Activated CD8-positive, alpha-beta memory T cell treated with anti-CD3 and anti-CD28 coated beads for 24 hours (primary cell): ENCODE data around the gene GSTM2.
A peak's percentile ranks its signal among the peaks of the same experiment; 100 is the strongest.

Experiments used
- DNase-seq: peaks from one replicate; pipeline ENCODE4 v3.0.0-alpha.2; 2020

Gene GSTM2

DNA sequence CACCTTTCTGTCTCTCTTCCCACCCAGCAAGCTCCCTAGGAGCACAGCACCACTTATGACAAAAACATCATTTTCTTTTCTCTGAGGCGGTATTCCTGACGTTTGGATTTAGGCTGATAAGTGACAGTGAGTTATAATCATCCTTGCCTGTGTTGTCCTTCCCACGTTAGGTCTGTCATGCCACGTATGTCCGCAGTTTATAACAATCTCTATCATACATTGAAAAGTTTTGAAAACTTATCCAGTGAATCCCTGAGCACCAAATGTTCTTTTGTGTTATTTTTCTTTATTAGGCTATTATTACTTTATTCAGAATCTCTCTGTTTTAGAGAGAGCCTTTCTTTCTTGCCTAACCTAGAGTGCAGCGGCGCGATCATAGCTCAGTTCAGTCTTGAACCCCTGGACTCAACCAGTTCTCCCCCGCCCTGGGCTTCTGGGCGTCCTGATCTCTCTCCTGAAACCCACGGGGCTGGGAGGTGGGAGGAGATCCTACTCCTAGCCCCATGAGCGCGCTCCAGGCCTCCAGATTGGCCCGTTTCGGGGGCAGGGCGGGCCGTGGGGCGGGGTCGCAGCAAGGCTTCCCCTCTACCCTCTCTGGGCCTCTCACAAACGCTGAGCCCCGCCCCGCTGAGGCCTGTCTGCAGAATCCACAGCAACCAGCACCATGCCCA is at the start of gene GSTM2:
Gene GSTM2, plus strand, starts transcription at position 606 of the 671 bp plus-strand sequence. Its CDS starts 59 bp downstream, at position 665.
- peak; percentile 90 for DNase-seq

DNA sequence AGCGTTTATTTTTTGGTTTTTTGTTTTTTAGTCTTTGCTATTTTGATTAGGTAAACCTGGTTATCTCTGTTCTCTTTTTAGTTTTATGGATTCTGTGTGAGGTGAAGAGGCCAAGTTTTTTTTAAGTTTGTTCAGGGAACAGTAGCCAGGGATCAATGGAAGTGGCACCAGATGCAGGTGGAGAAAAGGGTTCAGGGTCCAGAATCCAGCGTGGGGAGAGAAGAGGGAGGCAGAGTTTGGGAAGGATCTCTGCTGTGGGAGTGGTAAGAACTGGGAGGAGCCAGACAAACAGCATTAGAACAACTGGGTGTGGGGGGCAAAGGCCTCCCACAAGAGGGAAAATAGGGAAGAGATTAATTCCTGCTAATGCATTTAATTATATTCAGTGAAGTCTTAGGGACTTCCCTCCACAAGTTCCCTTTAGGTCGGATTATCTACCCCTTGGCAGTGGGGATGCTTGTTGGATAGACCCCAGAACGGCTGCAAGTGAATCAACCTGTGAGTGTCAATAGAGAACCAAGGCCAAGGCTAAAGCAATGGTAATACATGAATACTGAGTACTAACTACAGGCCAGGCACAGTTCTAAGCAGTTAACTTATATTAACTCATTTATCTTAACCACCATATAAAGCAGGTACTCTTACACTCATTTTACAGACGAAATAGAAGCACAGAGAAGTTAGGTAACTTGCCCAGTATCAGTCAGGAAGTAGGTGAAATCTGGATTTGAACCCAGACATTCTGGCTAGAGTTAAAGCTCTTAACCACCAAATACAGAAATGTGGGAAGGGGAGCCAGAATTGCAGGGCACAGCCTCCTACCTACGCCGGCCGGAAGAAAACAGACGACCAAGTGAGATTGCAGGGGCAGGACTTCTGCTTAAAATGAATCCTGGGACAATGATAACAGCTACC is 48.9 kb upstream of the GSTM2 start:
- no peak for DNase-seq

DNA sequence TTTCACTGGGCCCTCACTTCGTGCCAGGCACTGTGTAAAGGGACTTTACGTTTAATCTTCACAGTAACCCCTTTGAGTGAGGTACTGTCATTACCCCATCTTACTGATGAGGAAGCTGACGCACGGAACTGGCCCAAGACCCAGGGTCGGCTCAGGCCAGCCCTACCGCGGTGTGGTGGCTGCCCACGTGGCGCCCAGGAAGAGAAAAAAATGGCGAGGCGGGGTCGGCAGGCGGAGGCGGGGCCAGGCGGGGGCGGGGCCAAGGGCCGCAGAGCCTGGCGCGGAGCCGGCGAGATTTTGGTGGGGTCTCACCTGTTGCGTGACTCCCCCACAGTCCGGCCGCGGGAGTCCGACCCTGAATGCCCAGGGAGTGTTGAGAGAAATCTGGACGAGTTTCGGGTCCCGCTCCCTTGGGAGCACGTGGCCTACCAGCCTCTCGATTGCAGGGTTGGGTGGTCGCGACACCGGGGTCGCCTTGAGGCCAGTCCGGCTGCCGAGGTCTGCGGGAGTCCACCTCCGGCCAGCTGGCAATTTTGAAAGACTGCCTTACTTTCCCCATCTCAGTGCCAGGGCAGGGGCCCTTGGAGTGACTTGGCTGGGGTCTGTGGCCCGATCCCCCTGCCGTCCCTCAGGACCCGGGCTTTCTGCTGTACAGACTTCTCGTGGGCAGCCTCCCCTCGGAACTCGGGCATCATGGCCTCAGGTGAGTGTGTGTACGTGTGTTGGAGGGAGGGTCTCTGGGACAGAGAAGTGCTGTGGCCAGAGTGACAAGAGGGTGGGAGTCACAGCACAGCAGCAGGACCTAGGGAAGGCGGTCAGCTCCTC is 48.1 kb upstream of the GSTM2 start, which contains the start of the genes AMPD2 and GNAT2:
Gene AMPD2, plus strand, starts transcription at position 262 of the 825 bp plus-strand sequence. CDS start 1,339 bp downstream, outside the sequence.
Gene GNAT2, minus strand, starts transcription at position 41 of the 825 bp plus-strand sequence. CDS start 6,746 bp downstream, outside the sequence.
- DNase-seq: peak; percentile 90

DNA sequence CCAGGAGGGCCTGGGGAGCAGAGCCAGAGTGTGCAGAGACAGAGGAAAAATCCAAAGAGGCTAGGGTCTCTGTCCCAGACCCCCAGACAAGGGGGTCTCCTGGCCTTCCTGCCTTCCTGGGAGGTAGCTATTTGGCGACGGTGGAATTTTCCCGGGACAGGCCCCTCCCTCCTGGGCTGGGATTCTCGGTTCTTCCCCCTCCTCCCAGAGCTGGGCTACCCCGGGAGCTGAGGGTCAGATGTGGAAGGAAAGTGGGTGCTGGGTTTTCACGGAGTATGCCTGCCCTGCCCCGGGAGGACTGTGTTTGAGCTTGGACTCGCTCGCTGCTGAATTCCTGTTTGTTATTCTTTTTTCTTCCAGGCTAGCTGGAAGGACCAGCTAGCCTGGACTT is 47.5 kb upstream of the GSTM2 start:
- no peak for DNase-seq

GRCh38 chr1:109620841-109621286 is 47.0 kb upstream of the GSTM2 start:
- peak; percentile 97 for DNase-seq

DNA sequence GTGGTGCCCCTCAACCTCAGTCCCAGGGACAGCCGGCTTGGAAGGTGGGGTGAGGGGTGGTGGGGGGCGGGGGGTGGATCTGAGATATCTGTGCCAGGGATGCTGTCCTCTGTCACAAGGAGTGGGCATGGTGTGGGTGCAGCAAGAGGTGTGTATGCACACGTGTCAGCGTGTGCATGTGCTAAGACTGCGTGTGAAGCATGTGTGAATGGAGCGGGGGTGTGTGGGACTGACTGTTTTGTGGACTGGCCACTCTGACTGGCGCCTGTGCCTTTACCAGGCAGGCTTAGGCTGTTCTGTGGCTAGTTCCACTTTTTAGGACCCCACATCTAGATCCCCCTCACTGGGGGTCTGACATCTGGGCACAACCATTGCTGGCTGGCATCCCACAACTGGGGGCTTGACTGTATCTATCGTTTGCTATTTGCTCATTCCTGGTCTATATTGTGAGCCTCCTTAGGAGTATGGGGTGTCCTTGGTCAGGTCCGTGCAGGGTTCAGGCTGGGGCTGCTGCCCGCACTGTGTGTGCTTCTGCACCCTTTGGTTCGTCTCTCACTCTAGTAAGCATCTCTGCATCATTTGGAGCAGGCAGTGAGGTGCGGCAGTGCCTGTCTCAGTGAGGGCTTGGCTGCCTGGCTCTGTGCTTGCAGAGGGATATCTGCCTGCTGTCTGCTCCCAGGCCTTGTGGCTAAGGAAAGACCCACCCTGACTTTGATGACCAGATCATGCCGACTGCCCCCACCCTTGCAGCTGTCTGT is 46.3 kb upstream of the GSTM2 start:
- DNase-seq: peak; percentile 60

- no peak for DNase-seq
Measured at GRCh38 chr1:109622137-109622892, 45.5 kb upstream of the GSTM2 start.

DNA sequence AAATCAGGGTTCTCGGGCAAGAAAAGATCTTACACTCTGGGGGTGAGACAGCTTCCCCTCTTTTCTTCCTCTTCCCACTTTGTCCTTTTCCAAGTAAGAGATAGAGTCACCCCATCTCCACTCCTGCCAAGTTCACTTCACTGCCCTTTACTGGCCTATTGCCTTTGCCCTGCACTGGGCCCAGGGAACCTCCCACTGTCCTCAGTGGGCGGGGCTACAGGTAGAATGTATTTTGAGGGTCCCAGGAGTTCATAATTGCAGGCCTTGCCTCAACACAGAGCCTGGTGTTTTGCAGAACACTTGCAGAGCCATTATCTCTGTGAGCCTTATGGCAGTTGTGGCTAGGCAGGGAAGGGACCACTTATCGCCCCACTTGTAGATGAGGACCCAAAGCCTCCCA is 45.0 kb upstream of the GSTM2 start:
- DNase-seq: no peak

DNA sequence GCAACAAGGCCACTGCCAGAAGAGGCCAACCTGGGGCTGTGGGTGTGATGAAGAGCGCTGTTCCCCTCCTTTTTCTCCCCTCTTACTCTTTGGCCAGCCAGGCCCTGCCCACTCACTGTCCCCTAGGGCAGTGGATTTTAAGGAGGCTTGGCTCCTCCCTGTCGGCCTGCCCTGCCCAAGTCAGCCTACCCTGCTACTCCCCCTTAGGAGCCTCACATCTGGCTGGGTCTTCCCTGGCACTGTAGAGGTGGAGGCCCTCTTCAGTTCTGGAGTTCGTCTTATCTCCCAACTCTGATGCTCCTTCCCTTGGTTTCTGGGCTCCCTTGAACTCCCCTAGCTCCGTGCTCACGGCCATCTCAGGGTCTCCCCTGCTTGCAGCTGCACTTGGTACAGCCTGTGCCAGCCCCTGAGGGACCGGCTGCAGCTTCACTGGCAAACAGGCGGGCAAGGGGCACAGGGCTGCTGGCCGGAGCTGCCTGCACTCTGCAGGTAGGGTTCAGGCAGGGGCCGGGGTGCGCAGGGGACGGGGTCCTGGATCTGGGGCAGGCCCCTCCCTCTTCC is 44.2 kb upstream of the GSTM2 start:
- no peak for DNase-seq

DNA sequence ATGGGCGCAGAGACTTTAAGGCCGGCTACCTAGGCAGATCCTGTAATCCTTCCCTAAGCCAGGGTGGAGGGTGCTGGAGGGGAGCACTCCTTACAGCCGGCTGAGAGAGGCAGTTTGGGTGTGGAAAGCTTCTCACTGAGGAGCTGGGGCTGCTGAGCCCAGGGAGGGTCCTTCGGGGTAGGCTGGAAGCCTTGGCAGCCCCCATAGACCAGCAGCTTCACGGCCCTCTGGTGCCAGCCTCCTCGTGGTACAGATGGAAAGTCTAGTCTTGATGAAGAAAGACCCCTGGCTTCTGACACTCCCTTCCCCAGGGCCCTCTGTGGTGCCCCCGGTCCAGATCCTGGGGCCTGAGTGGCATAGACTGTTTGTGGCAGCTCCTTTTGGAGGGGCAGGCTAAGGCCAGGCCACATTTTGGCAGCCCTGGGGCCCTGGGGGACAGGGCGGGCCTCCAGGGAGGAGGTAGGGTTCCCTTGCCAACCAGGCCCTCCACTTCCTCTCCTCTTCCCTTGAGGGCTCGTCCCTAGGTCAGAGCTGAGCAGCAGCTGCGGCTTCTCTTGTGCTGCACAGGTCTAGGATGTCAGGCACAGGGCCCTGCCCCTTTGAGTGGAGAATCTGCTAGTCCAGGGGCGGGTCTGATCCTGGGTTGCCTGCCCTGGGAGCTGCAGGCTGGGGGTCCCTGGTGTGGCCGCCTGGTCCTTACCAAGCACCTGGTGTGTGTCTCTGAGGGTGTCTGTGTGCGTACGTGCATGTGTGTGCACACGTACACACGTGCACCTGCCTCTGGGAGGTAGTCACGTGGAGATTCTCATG is 43.5 kb upstream of the GSTM2 start:
- peak; percentile 58 for DNase-seq

- DNase-seq: no peak
Measured at GRCh38 chr1:109625176-109625575, 42.7 kb upstream of the GSTM2 start.

DNA sequence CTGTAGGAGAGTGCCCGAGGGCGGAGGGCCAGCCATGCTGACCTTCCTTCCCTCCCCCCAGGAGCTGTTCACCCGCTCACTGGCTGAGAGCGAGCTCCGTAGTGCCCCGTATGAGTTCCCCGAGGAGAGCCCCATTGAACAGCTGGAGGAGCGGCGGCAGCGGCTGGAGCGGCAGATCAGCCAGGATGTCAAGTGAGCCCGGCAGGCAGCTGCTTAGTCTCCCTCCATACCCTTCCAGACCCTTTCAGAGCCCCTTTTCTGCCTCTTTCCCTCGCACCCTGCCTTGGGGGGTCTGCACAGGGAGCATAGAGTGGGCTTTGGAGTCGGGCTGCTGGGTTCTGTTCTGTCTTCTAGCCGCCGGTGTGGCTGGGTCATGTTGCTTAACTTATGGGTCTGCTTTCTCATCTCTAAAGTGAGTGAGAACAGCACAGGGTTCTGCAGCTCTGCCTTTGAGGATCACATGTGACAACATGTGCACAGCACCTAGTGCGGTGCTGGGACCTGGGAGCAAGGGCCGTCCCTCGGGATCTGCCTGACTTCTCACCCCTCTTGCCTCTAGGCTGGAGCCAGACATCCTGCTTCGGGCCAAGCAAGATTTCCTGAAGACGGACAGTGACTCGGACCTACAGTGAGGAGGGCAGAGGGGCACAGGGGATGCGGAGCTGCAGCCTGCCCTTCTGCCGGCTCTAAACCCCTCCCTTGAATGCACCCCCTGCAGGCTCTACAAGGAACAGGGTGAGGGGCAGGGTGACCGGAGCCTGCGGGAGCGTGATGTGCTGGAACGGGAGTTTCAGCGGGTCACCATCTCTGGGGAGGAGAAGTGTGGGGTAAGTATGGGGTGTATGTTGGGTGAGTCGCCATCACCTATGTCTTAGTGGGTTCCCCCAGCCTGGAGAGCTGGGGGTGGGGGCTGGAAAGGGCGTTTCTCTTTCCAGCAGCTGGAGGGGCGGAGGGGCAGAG is 42.0 kb upstream of the GSTM2 start:
- no peak for DNase-seq

DNA sequence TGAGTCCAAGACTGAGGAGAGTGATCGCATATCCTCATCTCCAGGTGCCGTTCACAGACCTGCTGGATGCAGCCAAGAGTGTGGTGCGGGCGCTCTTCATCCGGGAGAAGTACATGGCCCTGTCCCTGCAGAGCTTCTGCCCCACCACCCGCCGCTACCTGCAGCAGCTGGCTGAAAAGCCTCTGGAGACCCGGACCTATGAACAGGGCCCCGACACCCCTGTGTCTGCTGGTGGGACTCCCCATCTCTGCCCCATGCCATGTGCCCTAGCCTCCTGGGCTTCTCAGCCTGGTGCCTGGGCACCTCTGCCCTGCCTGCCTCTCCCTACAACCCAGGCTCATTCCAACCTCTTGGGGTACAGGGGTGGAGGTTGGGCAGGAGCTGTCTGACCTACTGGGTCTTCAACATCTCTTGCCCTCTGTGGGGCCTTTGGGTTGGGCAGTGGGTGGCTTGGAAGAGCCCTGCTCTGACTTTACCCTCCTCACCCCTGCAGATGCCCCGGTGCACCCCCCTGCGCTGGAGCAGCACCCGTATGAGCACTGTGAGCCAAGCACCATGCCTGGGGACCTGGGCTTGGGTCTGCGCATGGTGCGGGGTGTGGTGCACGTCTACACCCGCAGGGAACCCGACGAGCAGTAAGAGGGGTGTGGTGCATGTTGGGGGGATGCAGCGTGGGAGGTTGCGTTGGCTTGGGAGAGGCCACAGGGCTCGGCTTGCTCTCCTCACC is 41.0 kb upstream of the GSTM2 start:
- no peak for DNase-seq

DNA sequence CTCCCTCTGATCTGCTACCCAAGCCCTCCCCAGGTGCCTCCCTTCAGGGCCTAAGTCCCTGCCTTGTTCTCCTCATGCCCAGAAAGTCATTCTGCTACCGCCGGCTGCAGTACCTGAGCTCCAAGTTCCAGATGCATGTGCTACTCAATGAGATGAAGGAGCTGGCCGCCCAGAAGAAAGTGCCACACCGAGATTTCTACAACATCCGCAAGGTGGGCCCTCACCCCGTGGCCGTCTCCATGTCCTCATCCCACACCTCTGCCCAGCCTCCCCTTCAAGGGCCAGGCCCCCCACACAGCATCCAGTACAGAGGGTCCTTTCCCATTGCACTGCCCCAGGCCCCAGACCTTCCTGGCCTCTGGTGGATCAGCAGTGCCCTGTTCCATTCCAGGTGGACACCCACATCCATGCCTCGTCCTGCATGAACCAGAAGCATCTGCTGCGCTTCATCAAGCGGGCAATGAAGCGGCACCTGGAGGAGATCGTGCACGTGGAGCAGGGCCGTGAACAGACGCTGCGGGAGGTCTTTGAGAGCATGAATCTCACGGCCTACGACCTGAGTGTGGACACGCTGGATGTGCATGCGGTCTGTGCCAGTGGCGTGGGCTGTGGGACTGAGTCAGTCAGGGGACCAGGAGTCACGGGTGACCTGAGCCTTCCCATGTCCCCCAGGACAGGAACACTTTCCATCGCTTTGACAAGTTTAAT is 40.0 kb upstream of the GSTM2 start:
- DNase-seq: no peak

DNA sequence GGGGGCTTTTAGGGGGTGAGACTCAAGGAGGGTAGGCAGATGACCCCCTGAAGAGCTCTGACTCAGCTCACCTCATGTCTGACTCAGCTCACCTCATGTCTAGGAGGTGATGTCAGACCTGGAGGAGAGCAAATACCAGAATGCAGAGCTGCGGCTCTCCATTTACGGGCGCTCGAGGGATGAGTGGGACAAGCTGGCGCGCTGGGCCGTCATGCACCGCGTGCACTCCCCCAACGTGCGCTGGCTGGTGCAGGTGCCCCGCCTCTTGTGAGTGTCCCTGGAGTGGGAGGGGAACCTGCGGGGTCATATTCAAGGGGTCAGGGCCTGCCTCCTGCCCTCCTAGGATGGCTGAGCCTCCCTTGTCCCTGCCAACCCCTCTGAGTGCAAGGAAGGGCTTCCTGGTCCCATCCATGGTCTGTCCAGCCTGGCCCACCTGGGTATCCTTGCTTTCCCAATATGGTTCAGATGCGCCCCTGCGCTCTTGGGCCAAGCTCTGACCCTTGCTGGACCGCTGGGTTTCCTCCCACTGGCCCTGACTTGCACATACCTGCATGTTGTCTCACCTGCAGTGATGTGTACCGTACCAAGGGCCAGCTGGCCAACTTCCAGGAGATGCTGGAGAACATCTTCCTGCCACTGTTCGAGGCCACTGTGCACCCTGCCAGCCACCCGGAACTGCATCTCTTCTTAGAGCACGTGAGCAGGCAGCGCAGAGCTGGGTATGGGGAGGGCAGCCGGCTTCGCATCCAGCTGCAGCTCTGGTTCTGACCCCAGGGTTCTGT is 39.1 kb upstream of the GSTM2 start:
- no peak for DNase-seq

- no peak for DNase-seq
Measured at GRCh38 chr1:109629372-109630030, 38.4 kb upstream of the GSTM2 start.
